ENCODE results near the gene ADGRG6. TPM values are rescaled to one million over a fixed set of nuclear protein-coding genes. Genes with fewer than 3 reads are reported as not detected.
A peak's percentile ranks its signal among the peaks of the same experiment; 100 is the strongest.

ADGRG6 gene
- total RNA-seq, 2 donors from 2014 or later = 6.4 to 6.8 TPM

DNA sequence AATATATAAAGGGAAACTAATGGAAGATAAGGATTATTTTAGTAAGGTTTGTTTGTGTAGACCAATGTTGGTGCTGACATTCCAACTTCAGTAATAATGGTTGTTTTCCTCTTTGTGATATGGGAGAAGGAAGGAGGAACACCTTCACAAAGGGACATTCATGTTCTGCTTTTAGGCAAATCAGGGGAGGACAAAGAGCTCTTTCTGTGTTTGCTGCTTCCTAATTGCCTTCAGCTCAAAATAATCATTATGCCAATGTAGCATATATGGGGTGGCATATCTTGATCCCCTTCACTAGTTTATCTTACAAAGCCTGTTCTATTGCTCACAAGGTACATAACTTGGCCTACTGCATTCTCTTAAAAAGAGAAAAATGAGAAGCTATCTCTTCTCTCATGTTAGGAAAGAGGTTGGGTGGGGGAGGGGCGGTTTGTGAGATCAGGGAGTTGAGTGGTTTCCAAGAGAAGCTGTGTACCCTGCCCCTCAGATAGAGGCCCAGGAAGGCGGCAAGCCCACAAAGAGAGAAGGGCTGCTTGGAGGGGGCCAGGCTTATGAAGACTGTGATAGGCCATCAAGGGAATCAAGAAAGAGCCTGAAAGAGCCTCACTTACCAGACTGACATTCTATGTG, 4.7 kb upstream of the ADGRG6 start:
- Histone ChIP-seq H3K4me1 (ENCODE audit: control insufficient read depth in 1 of 2, low read depth in 2 of 2) (peaks cover 2 to 7% of the 10 kb centered on the region in 2 donors), H3K9me3 (no peaks in the 10 kb centered on the region), H3K36me3 (no peaks in the 10 kb centered on the region), H3K27me3 (replicated peaks; ENCODE audit: insufficient read depth) (no peaks in the 10 kb centered on the region), H3K4me3 (no peak overlapping the region), H3K27ac (no peak overlapping the region)
- ATAC-seq (ENCODE audit: insufficient number of reproducible peaks, low FRiP score, low read depth) (no peak), DNase-seq (ENCODE audit: low spot score) (no peak)
- no peak for TF ChIP-seq CTCF (IDR thresholded peaks at IDR 0.05)

- no peak overlapping the region for H3K27ac ChIP-seq
- no peak for TF ChIP-seq CTCF (IDR thresholded peaks at IDR 0.05)
- ATAC-seq (ENCODE audit: insufficient number of reproducible peaks, low FRiP score, low read depth) (no peak), DNase-seq (ENCODE audit: low spot score) (no peak)
- H3K4me1 ChIP-seq (ENCODE audit: control insufficient read depth in 1 of 2, low read depth in 2 of 2) = peaks cover 2 to 11% of the 10 kb centered on the region in 2 donors
- H3K36me3 ChIP-seq = no peaks in the 10 kb centered on the region
- H3K27me3 ChIP-seq (replicated peaks; ENCODE audit: insufficient read depth) = no peaks in the 10 kb centered on the region
- no peak overlapping the region for H3K4me3 ChIP-seq
- no peaks in the 10 kb centered on the region for H3K9me3 ChIP-seq
Measured at GRCh38 chr6:142297605-142297995, 4.2 kb upstream of the ADGRG6 start.

- H3K36me3 ChIP-seq = no peaks in the 10 kb centered on the region
- TF ChIP-seq CTCF (IDR thresholded peaks at IDR 0.05) = no peak
- no peak overlapping the region for H3K4me3 ChIP-seq
- no peaks in the 10 kb centered on the region for H3K27me3 ChIP-seq (replicated peaks; ENCODE audit: insufficient read depth)
- ATAC-seq (ENCODE audit: insufficient number of reproducible peaks, low FRiP score, low read depth) = no peak
- H3K27ac ChIP-seq = no peak overlapping the region
- H3K4me1 ChIP-seq (ENCODE audit: control insufficient read depth in 1 of 2, low read depth in 2 of 2) = peaks cover 2 to 11% of the 10 kb centered on the region in 2 donors
- no peak for DNase-seq (ENCODE audit: low spot score)
- no peaks in the 10 kb centered on the region for H3K9me3 ChIP-seq
Measured at GRCh38 chr6:142297996-142298753, 3.6 kb upstream of the ADGRG6 start.

GRCh38 chr6:142300302-142300701, 1.5 kb upstream of the ADGRG6 start:
- no peak for TF ChIP-seq CTCF (IDR thresholded peaks at IDR 0.05)
- H3K9me3 ChIP-seq = no peaks in the 10 kb centered on the region
- H3K4me1 ChIP-seq (ENCODE audit: control insufficient read depth in 1 of 2, low read depth in 2 of 2) = peaks cover 2 to 11% of the 10 kb centered on the region in 2 donors
- ATAC-seq (ENCODE audit: insufficient number of reproducible peaks, low FRiP score, low read depth) (no peak), DNase-seq (ENCODE audit: low spot score) (no peak)
- H3K27me3 ChIP-seq (replicated peaks; ENCODE audit: insufficient read depth) = no peaks in the 10 kb centered on the region
- no peaks in the 10 kb centered on the region for H3K36me3 ChIP-seq
- no peak overlapping the region for H3K27ac ChIP-seq
- no peak overlapping the region for H3K4me3 ChIP-seq

GRCh38 chr6:142300758-142301650, 803 bp upstream of the ADGRG6 start:
- DNase-seq (ENCODE audit: low spot score) = no peak

More at GRCh38 chr6:142300758-142301650, 803 bp upstream of the ADGRG6 start:
- H3K9me3 ChIP-seq = no peaks in the 10 kb centered on the region
- H3K4me3 ChIP-seq = peak overlapping the region; percentile 72
- H3K27me3 ChIP-seq (replicated peaks; ENCODE audit: insufficient read depth) = no peaks in the 10 kb centered on the region
- TF ChIP-seq CTCF (IDR thresholded peaks at IDR 0.05) = no peak
- no peak for ATAC-seq (ENCODE audit: insufficient number of reproducible peaks, low FRiP score, low read depth)
- H3K27ac ChIP-seq = no peak overlapping the region
- H3K36me3 ChIP-seq = no peaks in the 10 kb centered on the region
- peaks cover 2 to 11% of the 10 kb centered on the region in 2 donors for H3K4me1 ChIP-seq (ENCODE audit: control insufficient read depth in 1 of 2, low read depth in 2 of 2)

All from thoracic aorta (tissue), 2 donors.